Activated naive CD8-positive, alpha-beta T cell treated with anti-CD3 and anti-CD28 coated beads, Interleukin-2, amount 50 U/mL, for 16 hours (primary cell): ENCODE data around the gene COPB2.

Experiments
- DNase-seq: peaks from one replicate; pipeline ENCODE4 v3.0.0-alpha.2; 2020; ENCODE audit warnings: low read depth, low spot score

COPB2 gene

GRCh38 chr3:139327861-139328260 lies 61.6 kb downstream of the COPB2 start:
- no peak for DNase-seq

GRCh38 chr3:139327231-139327630 lies 62.2 kb downstream of the COPB2 start:
- DNase-seq = no peak

- DNase-seq = no peak
These were observed 62.7 kb downstream of the COPB2 start for GRCh38 chr3:139326707-139327106.

GRCh38 chr3:139326131-139326530 lies 63.3 kb downstream of the COPB2 start:
- DNase-seq = no peak

- no peak for DNase-seq
These were observed 63.9 kb downstream of the COPB2 start for GRCh38 chr3:139325551-139325950.

- no peak for DNase-seq
These were observed 65.0 kb downstream of the COPB2 start for GRCh38 chr3:139324456-139324855.

GRCh38 chr3:139323146-139323545 lies 66.3 kb downstream of the COPB2 start:
- DNase-seq = no peak

GRCh38 chr3:139322346-139322745 lies 67.1 kb downstream of the COPB2 start:
- DNase-seq = no peak

- DNase-seq = no peak
These were observed 68.7 kb downstream of the COPB2 start for GRCh38 chr3:139320551-139321309.

- no peak for DNase-seq
These were observed 69.7 kb downstream of the COPB2 start for GRCh38 chr3:139319428-139320402.

GRCh38 chr3:139318826-139319225 lies 70.6 kb downstream of the COPB2 start:
- no peak for DNase-seq

- no peak for DNase-seq
These were observed 71.0 kb downstream of the COPB2 start for GRCh38 chr3:139318431-139318816.

GRCh38 chr3:139317660-139318430 lies 71.6 kb downstream of the COPB2 start:
- DNase-seq = no peak

GRCh38 chr3:139317215-139317614 lies 72.2 kb downstream of the COPB2 start:
- no peak for DNase-seq

- DNase-seq = no peak
These were observed 75.5 kb downstream of the COPB2 start for GRCh38 chr3:139313921-139314320.

GRCh38 chr3:139312959-139313358 lies 76.5 kb downstream of the COPB2 start:
- DNase-seq = no peak

GRCh38 chr3:139312416-139312815 lies 77.0 kb downstream of the COPB2 start:
- no peak for DNase-seq

- no peak for DNase-seq
These were observed 77.9 kb downstream of the COPB2 start for GRCh38 chr3:139311557-139311956.

- no peak for DNase-seq
These were observed 78.9 kb downstream of the COPB2 start for GRCh38 chr3:139310474-139310933.

GRCh38 chr3:139309880-139310279 lies 79.6 kb downstream of the COPB2 start:
- DNase-seq = no peak

- DNase-seq = no peak
These were observed 80.3 kb downstream of the COPB2 start for GRCh38 chr3:139309061-139309591.

GRCh38 chr3:139308560-139308959 lies 80.9 kb downstream of the COPB2 start:
- no peak for DNase-seq
